ENCODE data around the gene TMEM245.
"Not testable (repeated sequence)": the region's sequence is repeated elsewhere in the genome, so short reads cannot be mapped to it uniquely, and the experiment has no call there.

The TMEM245 gene

GRCh38 chr9:109133533-109133932 is 13.8 kb upstream of the TMEM245 start:
- Histone ChIP-seq H3K36me3 (ENCODE audit: control insufficient read depth, insufficient read depth, low read length) (no peaks in the 10 kb centered on the region), H3K27ac (ENCODE audit: low read depth, low read length) (no peak overlapping the region), H3K9ac (ENCODE audit: low read length) (no peak overlapping the region), H3K4me3 (ENCODE audit: low read depth, low read length) (no peak overlapping the region), H3K27me3 (ENCODE audit: control insufficient read depth, insufficient read depth, low read length) (no peaks in the 10 kb centered on the region), H3K4me1 (ENCODE audit: control insufficient read depth, insufficient read depth, low read length) (no peaks in the 10 kb centered on the region), H3K9me3 (ENCODE audit: control insufficient read depth, insufficient read depth, low read depth, low read length) (no peaks in the 10 kb centered on the region)

GRCh38 chr9:109132567-109133021 is 12.8 kb upstream of the TMEM245 start:
- no peak overlapping the region for H3K27ac ChIP-seq (ENCODE audit: low read depth, low read length)
- H3K9me3 ChIP-seq (ENCODE audit: control insufficient read depth, insufficient read depth, low read depth, low read length), result no peaks in the 10 kb centered on the region
- no peaks in the 10 kb centered on the region for H3K36me3 ChIP-seq (ENCODE audit: control insufficient read depth, insufficient read depth, low read length)
- no peaks in the 10 kb centered on the region for H3K27me3 ChIP-seq (ENCODE audit: control insufficient read depth, insufficient read depth, low read length)
- no peak overlapping the region for H3K4me3 ChIP-seq (ENCODE audit: low read depth, low read length)
- H3K9ac ChIP-seq (ENCODE audit: low read length), result no peak overlapping the region
- no peaks in the 10 kb centered on the region for H3K4me1 ChIP-seq (ENCODE audit: control insufficient read depth, insufficient read depth, low read length)

GRCh38 chr9:109129470-109130197 is 9.9 kb upstream of the TMEM245 start:
- Histone ChIP-seq H3K9me3 (ENCODE audit: control insufficient read depth, insufficient read depth, low read depth, low read length) (no peaks in the 10 kb centered on the region), H3K27ac (ENCODE audit: low read depth, low read length) (no peak overlapping the region), H3K4me3 (ENCODE audit: low read depth, low read length) (no peak overlapping the region), H3K4me1 (ENCODE audit: control insufficient read depth, insufficient read depth, low read length) (no peaks in the 10 kb centered on the region), H3K27me3 (ENCODE audit: control insufficient read depth, insufficient read depth, low read length) (no peaks in the 10 kb centered on the region), H3K9ac (ENCODE audit: low read length) (no peak overlapping the region), H3K36me3 (ENCODE audit: control insufficient read depth, insufficient read depth, low read length) (no peaks in the 10 kb centered on the region)

DNA sequence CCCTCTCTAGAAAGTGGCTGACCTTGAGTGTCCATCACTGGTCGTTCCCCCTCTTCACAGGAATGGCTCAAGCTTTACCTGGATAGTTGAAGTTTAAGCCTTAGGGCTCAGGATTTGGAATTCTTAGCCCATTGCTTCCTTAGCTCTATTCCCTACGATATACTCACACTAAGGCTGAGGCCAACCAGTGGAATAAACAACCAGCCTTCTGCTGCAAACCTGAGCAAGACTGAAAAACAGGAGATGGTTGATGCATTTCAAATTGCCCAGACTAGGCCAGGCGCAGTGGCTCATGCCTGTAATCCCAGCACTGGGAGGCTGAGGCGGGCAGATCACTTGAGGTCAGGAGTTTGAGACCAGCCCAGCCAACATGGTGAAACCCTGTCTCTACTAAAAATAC is 6.9 kb upstream of the TMEM245 start:
- H3K9me3 ChIP-seq (ENCODE audit: control insufficient read depth, insufficient read depth, low read depth, low read length); H3K27ac ChIP-seq (ENCODE audit: low read depth, low read length); H3K4me1 ChIP-seq (ENCODE audit: control insufficient read depth, insufficient read depth, low read length); H3K36me3 ChIP-seq (ENCODE audit: control insufficient read depth, insufficient read depth, low read length); H3K27me3 ChIP-seq (ENCODE audit: control insufficient read depth, insufficient read depth, low read length); H3K4me3 ChIP-seq (ENCODE audit: low read depth, low read length); H3K9ac ChIP-seq (ENCODE audit: low read length): not testable (repeated sequence)

GRCh38 chr9:109124121-109124520 is 4.4 kb upstream of the TMEM245 start:
- H3K4me3 ChIP-seq (ENCODE audit: low read depth, low read length), result no peak overlapping the region
- no peaks in the 10 kb centered on the region for H3K9me3 ChIP-seq (ENCODE audit: control insufficient read depth, insufficient read depth, low read depth, low read length)
- no peak overlapping the region for H3K9ac ChIP-seq (ENCODE audit: low read length)
- no peak overlapping the region for H3K27ac ChIP-seq (ENCODE audit: low read depth, low read length)
- H3K36me3 ChIP-seq (ENCODE audit: control insufficient read depth, insufficient read depth, low read length), result no peaks in the 10 kb centered on the region
- H3K4me1 ChIP-seq (ENCODE audit: control insufficient read depth, insufficient read depth, low read length), result peaks cover 15% of the 10 kb centered on the region
- H3K27me3 ChIP-seq (ENCODE audit: control insufficient read depth, insufficient read depth, low read length), result no peaks in the 10 kb centered on the region

GRCh38 chr9:109122726-109123621 is 3.2 kb upstream of the TMEM245 start:
- Histone ChIP-seq H3K9me3 (ENCODE audit: control insufficient read depth, insufficient read depth, low read depth, low read length) (no peaks in the 10 kb centered on the region), H3K36me3 (ENCODE audit: control insufficient read depth, insufficient read depth, low read length) (no peaks in the 10 kb centered on the region), H3K4me3 (ENCODE audit: low read depth, low read length) (no peak overlapping the region), H3K27me3 (ENCODE audit: control insufficient read depth, insufficient read depth, low read length) (no peaks in the 10 kb centered on the region), H3K4me1 (ENCODE audit: control insufficient read depth, insufficient read depth, low read length) (peaks cover 20% of the 10 kb centered on the region), H3K9ac (ENCODE audit: low read length) (no peak overlapping the region), H3K27ac (ENCODE audit: low read depth, low read length) (no peak overlapping the region)

DNA sequence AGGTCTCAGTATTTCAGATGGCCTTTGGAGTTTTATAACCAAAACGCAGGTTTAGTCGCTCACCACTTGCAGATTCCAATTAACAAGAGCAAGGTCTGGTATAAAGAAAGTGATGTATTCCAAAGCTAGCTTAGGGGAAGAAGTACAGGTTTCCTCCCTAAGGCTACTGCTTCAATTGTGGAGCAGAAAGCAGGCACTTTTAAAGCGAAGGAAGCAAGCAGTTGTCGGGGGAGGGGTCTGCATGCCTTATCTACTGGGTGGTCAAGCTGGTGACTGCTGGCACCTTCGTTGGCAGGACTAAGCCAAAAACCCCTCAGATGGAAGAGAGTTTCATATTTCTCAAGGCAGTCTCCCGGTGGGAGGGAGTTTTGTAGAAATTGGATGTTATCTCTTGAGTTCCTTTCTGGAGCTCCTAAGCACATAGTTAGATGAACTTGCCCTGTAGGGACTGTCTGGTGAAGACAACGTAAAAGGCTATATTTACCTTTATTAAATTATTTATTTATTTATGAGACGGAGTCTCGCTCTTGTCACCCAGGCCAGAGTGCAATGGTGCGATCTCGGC is 1.6 kb upstream of the TMEM245 start:
- Histone ChIP-seq H3K4me3 (ENCODE audit: low read depth, low read length) (peak overlapping the region; percentile 74; the same call in 1 of the 2 replicates), H3K9ac (ENCODE audit: low read length) (peak overlapping the region; percentile 34), H3K4me1 (ENCODE audit: control insufficient read depth, insufficient read depth, low read length) (peaks cover 28% of the 10 kb centered on the region), H3K27me3 (ENCODE audit: control insufficient read depth, insufficient read depth, low read length) (no peaks in the 10 kb centered on the region), H3K27ac (ENCODE audit: low read depth, low read length) (peak overlapping the region; percentile 35; the same call in 1 of the 2 replicates), H3K36me3 (ENCODE audit: control insufficient read depth, insufficient read depth, low read length) (no peaks in the 10 kb centered on the region), H3K9me3 (ENCODE audit: control insufficient read depth, insufficient read depth, low read depth, low read length) (no peaks in the 10 kb centered on the region)

- Histone ChIP-seq H3K36me3 (ENCODE audit: control insufficient read depth, insufficient read depth, low read length) (no peaks in the 10 kb centered on the region), H3K4me1 (ENCODE audit: control insufficient read depth, insufficient read depth, low read length) (peaks cover 33% of the 10 kb centered on the region), H3K9me3 (ENCODE audit: control insufficient read depth, insufficient read depth, low read depth, low read length) (no peaks in the 10 kb centered on the region), H3K4me3 (ENCODE audit: low read depth, low read length) (peak overlapping the region; percentile 74), H3K9ac (ENCODE audit: low read length) (peak overlapping the region; percentile 69), H3K27me3 (ENCODE audit: control insufficient read depth, insufficient read depth, low read length) (no peaks in the 10 kb centered on the region), H3K27ac (ENCODE audit: low read depth, low read length) (0 out of 2 replicates have a peak overlapping the region, but pooled peaks have one; percentile 35)
Observed at GRCh38 chr9:109120204-109120789, 550 bp upstream of the TMEM245 start.

- no peaks in the 10 kb centered on the region for H3K9me3 ChIP-seq (ENCODE audit: control insufficient read depth, insufficient read depth, low read depth, low read length)
- H3K4me1 ChIP-seq (ENCODE audit: control insufficient read depth, insufficient read depth, low read length), result peaks cover 41% of the 10 kb centered on the region
- H3K27ac ChIP-seq (ENCODE audit: low read depth, low read length), result peak overlapping the region; percentile 87; the same call in 1 of the 2 replicates
- H3K27me3 ChIP-seq (ENCODE audit: control insufficient read depth, insufficient read depth, low read length), result no peaks in the 10 kb centered on the region
- H3K9ac ChIP-seq (ENCODE audit: low read length), result peak overlapping the region; percentile 95
- H3K36me3 ChIP-seq (ENCODE audit: control insufficient read depth, insufficient read depth, low read length), result no peaks in the 10 kb centered on the region
- peak overlapping the region; percentile 74 for H3K4me3 ChIP-seq (ENCODE audit: low read depth, low read length)
Observed at GRCh38 chr9:109118808-109119438, 824 bp downstream of the TMEM245 start.

All from HUES6 (cell line).